GM21529 (cell line): ENCODE results near the gene MOGAT2.

Experiments used
- ATAC-seq: cut with Tn5 transposase; IDR thresholded peaks from one replicate; pipeline ENCODE4 v1.9.1; 2021; ENCODE audit not compliant: unreplicated experiment

The MOGAT2 gene

DNA sequence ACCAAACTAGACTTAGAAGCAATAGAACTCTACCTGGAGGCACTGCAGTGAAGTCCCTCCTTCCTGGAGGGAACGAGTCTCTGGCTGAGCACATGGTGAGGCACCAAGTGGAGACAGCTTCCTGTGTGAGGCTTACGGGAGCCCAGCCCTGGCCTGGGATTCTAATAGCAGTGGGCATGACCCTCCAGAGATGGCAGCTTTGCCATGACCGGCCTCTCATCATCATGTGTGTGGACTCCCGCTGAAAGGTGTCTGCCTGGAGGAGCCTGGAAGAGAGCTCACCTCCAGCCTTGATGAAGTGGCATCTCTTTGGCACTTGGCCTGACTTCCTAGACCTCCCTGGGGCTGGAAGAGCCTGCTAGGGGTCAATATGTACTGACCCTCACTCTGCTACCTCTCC, 58.9 kb downstream of the MOGAT2 start:
- ATAC-seq, result no peak

DNA sequence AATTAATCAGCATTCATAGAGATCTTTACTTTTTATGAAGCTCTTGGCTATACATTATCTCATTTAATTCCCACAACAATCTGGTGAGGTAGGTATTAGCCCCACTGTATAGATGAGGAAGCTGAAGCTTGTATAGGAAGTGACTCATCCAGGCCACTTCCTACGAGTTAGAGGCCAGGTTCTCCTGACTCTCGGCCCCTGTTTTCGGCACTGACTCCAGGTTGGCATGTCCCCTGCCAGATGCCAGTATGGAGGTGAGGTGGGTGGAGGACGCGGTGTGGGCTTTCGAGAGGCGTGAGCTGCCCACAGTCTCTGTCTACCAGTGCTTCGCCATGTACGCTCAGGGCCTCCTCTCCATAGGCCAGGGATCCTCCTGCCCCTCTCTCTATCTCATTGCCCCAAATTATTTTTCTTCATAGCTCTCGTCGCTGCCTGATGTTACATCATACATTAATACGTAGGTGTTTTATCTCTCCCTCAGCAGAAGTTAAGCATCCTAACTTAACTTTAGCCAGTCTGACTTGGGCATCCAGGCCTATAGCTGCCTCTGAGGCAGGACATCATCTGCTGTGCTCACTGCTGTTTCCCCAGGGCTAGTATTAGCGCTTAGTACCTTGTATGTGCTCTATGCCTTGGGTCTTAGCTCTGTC, 59.9 kb downstream of the MOGAT2 start:
- no peak for ATAC-seq

DNA sequence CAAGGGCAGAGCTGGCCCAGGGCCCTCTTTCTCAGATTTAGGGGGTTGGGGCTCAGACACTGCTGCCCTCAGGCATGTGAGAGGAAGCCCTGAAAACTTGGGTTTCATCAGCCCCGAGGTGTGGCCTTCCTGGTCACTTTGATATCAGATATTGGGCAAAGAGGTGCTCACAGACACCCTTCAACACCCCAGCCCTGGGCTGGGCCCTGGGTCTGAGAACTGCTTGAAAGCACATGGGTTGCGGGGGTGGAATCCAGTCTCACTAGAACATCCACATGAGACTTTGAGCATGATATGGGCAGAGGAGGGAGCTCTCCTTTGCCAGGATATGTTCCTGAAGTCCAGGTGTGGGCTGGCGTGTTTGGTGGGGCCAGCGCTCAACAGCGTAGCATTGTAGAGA, 61.3 kb downstream of the MOGAT2 start:
- ATAC-seq, result no peak

DNA sequence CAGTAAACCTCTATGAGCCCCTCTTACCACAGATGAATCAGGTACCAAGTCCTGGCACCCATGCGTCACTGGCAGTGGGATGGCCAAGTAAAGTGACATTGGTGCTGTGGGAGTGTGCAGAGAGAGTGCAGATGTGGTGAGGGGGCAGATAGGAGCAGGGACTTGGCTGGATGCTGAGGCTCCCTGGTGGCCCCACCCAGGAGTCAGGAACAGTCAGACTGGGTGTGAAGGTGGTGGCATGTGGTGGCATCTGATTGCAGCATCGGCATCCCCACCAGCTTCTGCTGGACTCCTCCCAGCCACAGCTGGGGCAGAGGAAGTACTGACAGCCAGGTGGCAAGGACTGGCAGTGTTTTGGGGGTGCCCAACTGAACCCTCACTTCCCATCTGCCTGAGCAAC, 62.3 kb downstream of the MOGAT2 start:
- no peak for ATAC-seq

DNA sequence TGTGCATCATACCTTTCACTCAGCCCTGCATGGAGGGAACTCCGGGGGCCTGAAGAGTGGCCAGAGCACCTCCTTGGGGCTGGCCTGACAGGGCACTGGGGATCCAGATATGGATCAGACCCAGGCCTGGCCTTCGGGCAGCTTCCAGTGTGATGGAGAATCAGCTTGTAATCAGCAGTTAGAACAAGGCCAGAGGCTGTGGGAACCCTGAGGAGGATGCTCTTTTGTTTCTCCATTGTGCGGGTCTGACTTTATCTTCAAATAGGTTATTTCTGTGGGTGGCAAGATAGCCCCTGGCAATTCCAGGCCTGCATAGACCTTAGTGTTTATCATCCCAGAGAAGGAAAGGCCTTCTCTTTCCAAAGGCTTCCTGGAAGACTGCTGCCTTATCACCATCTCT, 63.2 kb downstream of the MOGAT2 start:
- ATAC-seq, result no peak

DNA sequence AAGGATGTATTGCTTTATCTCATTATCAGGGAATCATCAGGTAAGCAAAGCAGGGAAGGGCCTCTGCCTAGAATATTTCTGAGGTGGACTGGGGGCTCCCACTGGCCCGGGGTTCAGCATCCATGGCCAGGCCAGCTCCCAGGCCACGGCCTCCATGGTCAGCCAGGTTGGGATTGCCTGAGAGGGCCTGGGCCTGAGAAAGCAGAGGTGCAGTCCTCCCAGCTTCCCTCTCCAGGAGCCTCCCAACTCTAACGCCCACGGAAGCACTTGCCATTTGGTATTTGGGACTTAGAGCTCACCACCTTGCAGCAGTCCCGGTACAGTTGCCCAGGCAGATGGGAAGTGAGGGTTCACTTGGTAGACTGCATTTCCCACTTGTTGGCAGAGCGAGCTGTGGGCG, 63.7 kb downstream of the MOGAT2 start:
- ATAC-seq, result no peak

DNA sequence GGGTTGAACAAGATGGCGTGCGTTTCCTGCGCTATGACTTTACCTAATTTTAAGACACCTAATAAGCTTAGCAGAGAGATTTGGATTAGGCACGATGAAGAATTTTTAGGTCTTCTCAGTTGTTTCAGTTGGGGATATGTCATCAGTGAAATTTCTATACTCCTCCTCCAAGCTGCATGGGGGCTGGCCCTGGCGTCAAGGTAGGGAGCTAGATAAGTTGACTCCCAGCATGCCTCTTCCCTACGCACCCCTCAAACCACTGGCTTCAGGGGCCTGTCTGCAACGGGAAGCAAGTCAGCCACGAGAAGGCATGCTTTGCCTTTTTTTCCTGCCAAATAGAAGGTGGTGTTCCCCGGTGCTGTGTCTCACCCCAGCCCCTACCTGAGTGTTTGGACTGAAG, 64.2 kb downstream of the MOGAT2 start:
- no peak for ATAC-seq
